K562 (cell line): ENCODE measurements around the gene PQBP1. TPM values are rescaled to one million over a fixed set of nuclear protein-coding genes. Genes with fewer than 3 reads are reported as not detected.

Experiments
- BRF2 ChIP-seq: IDR thresholded peaks from 3 replicates; pipeline ENCODE4 v1.6.1; 2011; ENCODE audit warnings: borderline replicate concordance, mild to moderate bottlenecking; ENCODE audit not compliant: insufficient read length, insufficient read depth
- CREB1 ChIP-seq, 2 experiments: sonication (generic) in 1 of 2; formaldehyde crosslinking in 1 of 2; IDR thresholded peaks; 2 replicates each; pipeline versions ENCODE4 v1.6.1 to v1.8.0; 2012 to 2022; ENCODE audit warnings: inconsistent platforms in 1 of 2, mild to moderate bottlenecking in 1 of 2, missing genetic modification reagents in 1 of 2, moderate library complexity in 1 of 2
- FOXK1 ChIP-seq: sonication (generic); formaldehyde crosslinking; IDR thresholded peaks from 2 replicates; pipeline ENCODE4 v1.8.0; 2022; ENCODE audit warnings: missing genetic modification reagents, mild to moderate bottlenecking, borderline replicate concordance
- FOXP1 ChIP-seq: sonication (generic); formaldehyde crosslinking; IDR thresholded peaks from 2 replicates; pipeline ENCODE4 v1.8.0; 2022; ENCODE audit warnings: mild to moderate bottlenecking, missing genetic modification reagents
- GTF2A2 ChIP-seq: IDR thresholded peaks from 2 replicates; pipeline ENCODE4 v1.6.1; 2016; ENCODE audit warnings: mild to moderate bottlenecking, missing genetic modification characterization, missing compliant biosample characterization
- HES1 ChIP-seq: fragments of 450-650 bp; IDR thresholded peaks from 2 replicates; pipeline ENCODE4 v1.6.1; 2016; ENCODE audit warnings: low read depth, mild to moderate bottlenecking, moderate library complexity
- MAX ChIP-seq: sonication (generic); formaldehyde crosslinking; IDR thresholded peaks from 2 replicates; pipeline ENCODE4 v1.9.0; 2022; ENCODE audit warnings: mild to moderate bottlenecking, missing genetic modification reagents
- MAZ ChIP-seq, 2 experiments: fragments of 450-650 bp in 1 of 2; sonication (generic) in 1 of 2; formaldehyde crosslinking; IDR thresholded peaks in 1 of 2; conservative IDR thresholded peaks in 1 of 2; 2 replicates each; pipeline versions ENCODE4 v1.4.0 to v1.5.0; 2020; ENCODE audit warnings: mild to moderate bottlenecking in 1 of 2, missing genetic modification reagents in 1 of 2
- MYC ChIP-seq, 2 experiments: fragments of 250-450 bp in 1 of 2; sonication (Bioruptor Pico) in 1 of 2; IDR thresholded peaks; 2 replicates each; pipeline versions ENCODE4 v1.5.1 to v1.6.1; 2012 to 2021; ENCODE audit warnings: low read depth in 2 of 2, borderline replicate concordance in 1 of 2, improper control_type of control experiment in 1 of 2, low read length in 1 of 2, mild to moderate bottlenecking in 1 of 2, moderate library complexity in 1 of 2
- MYNN ChIP-seq, 2 experiments: sonication (generic); formaldehyde crosslinking in 1 of 2; IDR thresholded peaks; 2 replicates each; pipeline versions ENCODE4 v1.5.0 to v1.6.1; 2016 to 2020; ENCODE audit warnings: antibody characterized with exemption in 1 of 2, missing genetic modification reagents in 1 of 2
- PRPF4 ChIP-seq: fragments of 200-400 bp; formaldehyde crosslinking; IDR thresholded peaks from one replicate; pipeline ENCODE4 v1.6.1; 2017; ENCODE audit warnings: low read length, low read depth, mild to moderate bottlenecking; ENCODE audit not compliant: insufficient read depth, poor library complexity, severe bottlenecking
- RNF2 ChIP-seq: sonication (generic); IDR thresholded peaks from 2 replicates; pipeline ENCODE4 v1.6.1; 2016
- SIX5 ChIP-seq, 2 experiments: IDR thresholded peaks; 2 replicates each; pipeline ENCODE4 v1.6.1; 2011; ENCODE audit warnings: low read length in 2 of 2, borderline replicate concordance in 1 of 2, low read depth in 1 of 2, mild to moderate bottlenecking in 1 of 2, moderate library complexity in 1 of 2; ENCODE audit not compliant: insufficient read depth in 1 of 2
- ZBTB7A ChIP-seq: IDR thresholded peaks from 2 replicates; pipeline ENCODE4 v1.6.1; 2011; ENCODE audit warnings: low read depth, mild to moderate bottlenecking, low read length, moderate library complexity, borderline replicate concordance; ENCODE audit not compliant: control insufficient read depth
- polyA plus RNA-seq, 8 experiments: library from polyadenylated mRNA; depleted of rRNA in 4 of 8; stranded (reverse) in 5 of 8; unstranded in 3 of 8; fragments of >200 nt; fragmentation: Nextera tagmentation in 2 of 8; fragmentation: Illumina TruSeq in 1 of 8; extraction: Ambion mirVana in 2 of 8; extraction: Trizol in 1 of 8; gene quantifications; 2 replicates each; pipeline versions ENCODE4 v1.2.1 to v1.2.3, GENCODE V29; 2011 to 2014; ENCODE audit warnings: inconsistent platforms in 1 of 8, missing spikeins in 1 of 8
- total RNA-seq, 7 experiments: library from RNA; depleted of rRNA in 6 of 7; stranded (reverse); fragments of >200 nt in 6 of 7; fragmentation: Illumina TruSeq in 2 of 7; extraction: Trizol in 2 of 7; gene quantifications; 2 replicates each; pipeline versions ENCODE4 v1.2.1 to v1.2.3, GENCODE V29; 2011 to 2021; ENCODE audit warnings: low replicate concordance in 1 of 7
- TF ChIP-seq, protein P1 (sequence below): sonication (generic); formaldehyde crosslinking; IDR thresholded peaks from 2 replicates; pipeline ENCODE4 v1.5.0; 2020; ENCODE audit warnings: missing genetic modification reagents
- TF ChIP-seq, protein P2 (sequence below): fragments of 450-650 bp; IDR thresholded peaks from 2 replicates; pipeline ENCODE4 v1.7.1; 2018; ENCODE audit warnings: mild to moderate bottlenecking, low read depth; ENCODE audit not compliant: partially characterized antibody

The PQBP1 gene
- total and polyA plus RNA-seq, 9 of the 15 experiments (the other 6 are each of a cell fraction or from before 2014, with no cell fraction given), result 41.3 to 262 (median 112) TPM

DNA sequence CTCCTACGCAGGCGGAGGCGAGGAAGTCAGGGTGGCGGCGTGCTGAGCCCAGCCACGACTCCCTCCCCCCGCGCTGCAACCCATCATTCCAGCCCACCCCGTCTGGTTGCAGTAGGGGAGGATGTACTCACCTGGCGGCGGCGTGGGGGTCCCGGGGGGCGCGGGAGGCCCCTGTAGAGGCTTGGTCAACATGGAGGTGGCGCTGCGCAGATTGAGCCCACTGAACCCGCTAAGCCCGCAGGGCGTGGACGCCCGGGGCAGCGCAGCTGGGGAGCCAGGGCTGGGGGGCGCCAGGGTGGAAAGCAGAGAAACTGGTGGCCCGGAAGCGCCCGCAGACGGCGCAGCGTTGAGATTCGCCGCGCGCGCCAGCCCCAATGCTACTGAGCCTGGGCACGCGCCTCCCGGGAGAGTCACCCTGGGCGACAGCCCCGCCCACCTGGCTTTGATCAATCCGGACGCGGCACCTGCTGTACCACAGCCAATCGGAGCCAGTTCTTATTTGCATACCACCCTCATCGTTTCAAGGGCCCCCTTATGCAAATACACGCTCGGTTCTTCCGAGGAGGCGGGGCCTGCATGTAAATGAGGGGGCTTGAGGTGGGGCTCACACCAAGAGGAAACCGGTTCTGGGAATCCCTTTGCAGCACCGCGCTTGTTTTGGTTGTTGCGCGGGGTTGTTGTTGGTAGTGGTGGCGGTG, 21.1 kb downstream of the PQBP1 start, which contains the start of gene PIM2 (continued):
- TF ChIP-seq FOXK1 (CRISPR knock-in tag) (0 out of 2 replicates have a peak, but pooled peaks have one; percentile 32), MYNN (IDR thresholded peaks at IDR 0.05) (peak; percentile 50; the same call in 1 of the 2 replicates), MYNN (CRISPR knock-in tag; IDR thresholded peaks at IDR 0.05) (no peak), ZBTB7A (0 out of 2 replicates have a peak, but pooled peaks have one; percentile 39), CREB1 (IDR thresholded peaks at IDR 0.05) (peak; percentile 25; the same call in 1 of the 2 replicates), CREB1 (CRISPR knock-in tag; IDR thresholded peaks at IDR 0.05) (no peak), BRF2 (no peak), FOXP1 (no peak), HES1 (peak; percentile 75), MAX (CRISPR knock-in tag) (peak; percentile 46; the same call in 1 of the 2 replicates), RNF2 (peak; percentile 18; the same call in 1 of the 2 replicates), MYC (IDR thresholded peaks at IDR 0.05; ENCODE audit: low read depth, low read length) (peak; percentile 68; the same call in 1 of the 2 replicates), MYC (CRISPR knock-in tag; IDR thresholded peaks at IDR 0.05; ENCODE audit: borderline replicate concordance, low read depth) (peak; percentile 74; the same call in 1 of the 2 replicates), PRPF4 (no peak), GTF2A2 (tag) (0 out of 2 replicates have a peak, but pooled peaks have one; percentile 27), SIX5 (IDR thresholded peaks at IDR 0.05; ENCODE audit: borderline replicate concordance in 1 of 2, insufficient read depth in 1 of 2, low read depth in 1 of 2, low read length in 2 of 2) (no peak), MAZ (CRISPR knock-in tag; conservative IDR thresholded peaks at IDR 0.05 in 1 of 2, IDR thresholded peaks at IDR 0.05 in 1 of 2) (peak in 1 of 2 experiments; percentile 55; a peak in 1 of 4 replicates)
- TF ChIP-seq, protein P1, sequence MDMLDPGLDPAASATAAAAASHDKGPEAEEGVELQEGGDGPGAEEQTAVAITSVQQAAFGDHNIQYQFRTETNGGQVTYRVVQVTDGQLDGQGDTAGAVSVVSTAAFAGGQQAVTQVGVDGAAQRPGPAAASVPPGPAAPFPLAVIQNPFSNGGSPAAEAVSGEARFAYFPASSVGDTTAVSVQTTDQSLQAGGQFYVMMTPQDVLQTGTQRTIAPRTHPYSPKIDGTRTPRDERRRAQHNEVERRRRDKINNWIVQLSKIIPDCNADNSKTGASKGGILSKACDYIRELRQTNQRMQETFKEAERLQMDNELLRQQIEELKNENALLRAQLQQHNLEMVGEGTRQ (CRISPR knock-in tag), result peak; percentile 82
- TF ChIP-seq, protein P2, sequence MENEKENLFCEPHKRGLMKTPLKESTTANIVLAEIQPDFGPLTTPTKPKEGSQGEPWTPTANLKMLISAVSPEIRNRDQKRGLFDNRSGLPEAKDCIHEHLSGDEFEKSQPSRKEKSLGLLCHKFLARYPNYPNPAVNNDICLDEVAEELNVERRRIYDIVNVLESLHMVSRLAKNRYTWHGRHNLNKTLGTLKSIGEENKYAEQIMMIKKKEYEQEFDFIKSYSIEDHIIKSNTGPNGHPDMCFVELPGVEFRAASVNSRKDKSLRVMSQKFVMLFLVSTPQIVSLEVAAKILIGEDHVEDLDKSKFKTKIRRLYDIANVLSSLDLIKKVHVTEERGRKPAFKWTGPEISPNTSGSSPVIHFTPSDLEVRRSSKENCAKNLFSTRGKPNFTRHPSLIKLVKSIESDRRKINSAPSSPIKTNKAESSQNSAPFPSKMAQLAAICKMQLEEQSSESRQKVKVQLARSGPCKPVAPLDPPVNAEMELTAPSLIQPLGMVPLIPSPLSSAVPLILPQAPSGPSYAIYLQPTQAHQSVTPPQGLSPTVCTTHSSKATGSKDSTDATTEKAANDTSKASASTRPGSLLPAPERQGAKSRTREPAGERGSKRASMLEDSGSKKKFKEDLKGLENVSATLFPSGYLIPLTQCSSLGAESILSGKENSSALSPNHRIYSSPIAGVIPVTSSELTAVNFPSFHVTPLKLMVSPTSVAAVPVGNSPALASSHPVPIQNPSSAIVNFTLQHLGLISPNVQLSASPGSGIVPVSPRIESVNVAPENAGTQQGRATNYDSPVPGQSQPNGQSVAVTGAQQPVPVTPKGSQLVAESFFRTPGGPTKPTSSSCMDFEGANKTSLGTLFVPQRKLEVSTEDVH, result no peak
